Naive thymus-derived CD8-positive, alpha-beta T cell (primary cell): ENCODE measurements around the gene PGLYRP4. TPM values are rescaled to one million over a fixed set of nuclear protein-coding genes. Genes with fewer than 3 reads are reported as not detected.

Experiments used
- ATAC-seq, 2 donors: fragments of 150-1000 bp; cut with Tn5 transposase in 1 of 2; sonication (Bioruptor Pico), chemical (Tn5 transposase) in 1 of 2; 1 replicate in 1 of 2; 2 replicates in 1 of 2; pipeline ENCODE4 v1.10.0; 2021; ENCODE audit warnings: mild to moderate bottlenecking in 2 of 2, moderate library complexity in 2 of 2
- POLR2A ChIA-PET: fragments of 350-600 bp; sonication (Branson Sonifier 250); formaldehyde crosslinking; loops from one replicate; lab custom pipeline; 2021; ENCODE audit warnings: antibody characterized with exemption; lab: Charles Lee
- DNase-seq, 10 donors: peaks; one replicate each; pipeline versions ENCODE4 v3.0.0 to v3.0.0-alpha.2; 2020 to 2022
- H3K27ac Mint-ChIP-seq, 10 donors: one replicate each; pipeline ENCODE4 v1.8.0; 2020 to 2022; ENCODE audit warnings: mild to moderate bottlenecking in 10 of 10, mixed read lengths in 10 of 10, moderate library complexity in 4 of 10, inconsistent platforms in 1 of 10
- H3K27me3 Mint-ChIP-seq, 5 donors: one replicate each; pipeline ENCODE4 v1.8.0; 2021 to 2022; ENCODE audit warnings: mixed read lengths in 5 of 5
- H3K36me3 Mint-ChIP-seq, 3 donors: one replicate each; pipeline ENCODE4 v1.8.0; 2020 to 2022; ENCODE audit warnings: mixed read lengths in 3 of 3, mild to moderate bottlenecking in 2 of 3, inconsistent platforms in 1 of 3
- H3K4me1 Mint-ChIP-seq, 4 donors: one replicate each; pipeline ENCODE4 v1.8.0; 2021 to 2022; ENCODE audit warnings: mixed read lengths in 4 of 4
- H3K4me3 Mint-ChIP-seq, 10 donors: one replicate each; pipeline ENCODE4 v1.8.0; 2020 to 2022; ENCODE audit warnings: mild to moderate bottlenecking in 10 of 10, mixed read lengths in 10 of 10, moderate library complexity in 6 of 10, inconsistent platforms in 1 of 10
- H3K9me3 Mint-ChIP-seq, 9 donors: one replicate each; pipeline ENCODE4 v1.8.0; 2020 to 2022; ENCODE audit warnings: mixed read lengths in 9 of 9, mild to moderate bottlenecking in 3 of 9, inconsistent platforms in 1 of 9, moderate library complexity in 1 of 9
- polyA plus RNA-seq, 3 donors: library from polyadenylated mRNA; unstranded; fragments of 300-500 nt; fragmentation: Illumina TruSeq; gene quantifications; one replicate each; pipeline ENCODE4 v1.2.3, GENCODE V29; 2021
- total RNA-seq, 8 experiments: library from RNA in 2 of 8; stranded (reverse) in 2 of 8; gene quantifications; one replicate each; pipeline ENCODE4 v1.2.3 and lab custom pipeline; 2021 to 2026

The PGLYRP4 gene
- total and polyA plus RNA-seq, 5 experiments from 2014 or later = not detected

DNA sequence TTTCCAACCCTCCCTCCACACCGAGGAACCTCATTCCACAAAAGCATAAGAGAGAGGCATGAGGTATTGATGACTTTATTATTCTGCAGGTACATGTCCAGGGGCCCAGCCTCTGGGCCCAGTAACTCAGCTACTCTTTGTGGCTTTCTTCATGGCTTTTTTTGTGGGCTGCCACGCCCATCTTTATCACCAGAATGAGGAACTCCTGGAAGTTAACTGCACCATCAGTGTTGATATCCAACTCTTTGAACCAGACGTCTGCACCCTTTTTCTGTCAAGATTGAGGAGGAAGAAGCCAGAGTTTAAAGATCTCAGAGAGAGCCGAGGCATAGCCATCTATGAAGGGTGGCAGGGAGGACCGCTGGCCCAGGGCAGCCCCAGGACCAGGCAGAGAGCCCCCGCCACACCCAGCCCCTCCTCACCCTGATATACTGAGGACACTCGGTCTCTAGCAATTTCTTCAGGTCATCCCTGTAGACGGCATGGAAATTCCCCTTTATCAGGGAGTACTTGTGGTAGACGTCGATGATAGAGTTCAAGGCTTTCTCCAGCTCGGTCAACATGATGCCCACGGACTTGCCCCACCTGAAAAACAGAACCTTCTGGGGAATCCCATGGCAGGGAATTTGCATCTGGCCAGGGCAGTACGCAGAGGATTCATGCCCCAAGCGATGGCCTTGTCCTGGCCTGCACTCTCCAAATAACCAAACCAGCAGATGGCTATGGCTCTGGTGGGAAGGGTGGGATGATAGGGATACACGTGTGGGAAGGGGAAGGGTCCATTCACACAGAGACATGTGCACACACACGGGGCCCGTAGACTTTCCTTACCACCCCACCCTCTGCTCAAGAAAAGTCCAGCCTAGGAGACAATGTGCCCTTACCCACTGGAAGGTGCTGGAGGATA, 41.6 kb upstream of the PGLYRP4 start:
- Mint-ChIP-seq H3K36me3 (no peaks in the 10 kb centered on the region), H3K4me3 (no peak overlapping the region), H3K27ac (no peak overlapping the region), H3K27me3 (peaks cover 4 to 38% (median 20%) of the 10 kb centered on the region in 5 donors), H3K4me1 (peaks cover 0 to 5% (median 2%) of the 10 kb centered on the region in 4 donors), H3K9me3 (no peaks in the 10 kb centered on the region)
- no peak for DNase-seq
- POLR2A ChIA-PET = no interaction called here
- no peak for ATAC-seq

DNA sequence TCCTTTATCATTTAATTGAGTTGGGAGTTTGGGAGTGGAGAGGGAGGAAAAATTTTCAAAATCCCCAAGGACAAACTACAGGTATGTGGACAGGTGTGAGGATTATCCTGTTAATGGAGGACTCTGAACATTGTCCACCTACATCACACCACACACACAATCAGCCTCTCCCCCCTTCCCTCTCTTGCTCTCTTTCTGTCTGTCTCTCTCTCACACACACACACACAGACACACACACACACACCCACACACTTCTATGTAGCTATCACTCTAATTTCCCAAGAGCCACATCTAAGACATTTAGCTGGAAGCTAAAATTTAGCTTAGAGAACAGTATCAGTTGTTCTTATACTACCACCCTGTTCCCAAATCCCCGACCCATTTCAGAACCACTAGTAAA, 40.8 kb upstream of the PGLYRP4 start:
- Mint-ChIP-seq H3K27me3 (peaks cover 4 to 30% (median 17%) of the 10 kb centered on the region in 5 donors), H3K36me3 (no peaks in the 10 kb centered on the region), H3K4me3 (no peak overlapping the region), H3K27ac (no peak overlapping the region), H3K4me1 (peaks cover 0 to 5% (median 3%) of the 10 kb centered on the region in 4 donors), H3K9me3 (no peaks in the 10 kb centered on the region)
- DNase-seq = no peak
- POLR2A ChIA-PET = no interaction called here
- no peak for ATAC-seq

DNA sequence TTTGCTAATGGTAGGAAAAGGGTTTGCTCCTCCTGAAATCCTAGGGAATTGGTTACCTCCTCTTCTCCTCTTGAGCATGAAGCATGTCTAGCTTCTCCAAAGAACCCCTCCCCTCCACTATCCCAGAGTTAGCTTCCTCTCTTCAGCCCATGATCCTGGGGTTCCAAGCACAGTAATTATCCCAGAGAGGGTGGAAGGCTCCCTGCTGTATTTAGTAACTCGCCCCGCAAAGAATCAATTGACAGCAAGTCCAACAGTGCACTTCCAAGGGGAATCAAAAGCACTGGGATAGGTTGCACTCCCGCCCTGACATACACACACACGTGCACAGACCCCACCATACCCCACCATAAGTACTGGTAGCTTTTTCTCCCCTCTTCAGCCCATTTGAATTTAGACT, 39.1 kb upstream of the PGLYRP4 start:
- H3K4me1 Mint-ChIP-seq = peaks cover 0 to 5% (median 3%) of the 10 kb centered on the region in 4 donors
- H3K4me3 Mint-ChIP-seq = no peak overlapping the region
- no peaks in the 10 kb centered on the region for H3K36me3 Mint-ChIP-seq
- no peak for ATAC-seq
- peak overlapping the region in 1 of 10 donors; percentile 18 for H3K27ac Mint-ChIP-seq
- peaks cover 0 to 4% (median 0%) of the 10 kb centered on the region in 9 donors for H3K9me3 Mint-ChIP-seq
- no peak for DNase-seq
- POLR2A ChIA-PET = no interaction called here
- peaks cover 0 to 24% (median 10%) of the 10 kb centered on the region in 5 donors for H3K27me3 Mint-ChIP-seq

DNA sequence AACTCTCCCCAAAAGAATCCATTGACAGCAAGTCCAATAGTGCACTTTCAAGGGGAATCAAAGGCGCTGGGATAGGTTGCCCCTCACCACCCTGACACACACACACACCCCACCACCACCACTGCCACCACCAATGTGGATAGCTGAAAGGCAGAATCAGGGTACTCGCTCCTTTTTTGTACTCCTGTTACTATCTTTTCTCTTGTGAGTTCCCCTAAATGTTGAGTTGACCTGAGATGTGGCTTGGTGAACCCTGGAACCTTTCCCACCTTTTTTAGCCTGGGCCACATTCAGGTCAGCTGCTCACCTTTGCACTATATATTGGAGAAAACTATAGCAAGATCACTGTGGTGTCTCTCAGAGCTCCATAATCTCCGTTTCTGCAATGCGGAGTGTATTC, 38.4 kb upstream of the PGLYRP4 start:
- no peak for ATAC-seq
- no peak overlapping the region for H3K27ac Mint-ChIP-seq
- no peak for DNase-seq
- H3K27me3 Mint-ChIP-seq = peaks cover 0 to 28% (median 10%) of the 10 kb centered on the region in 5 donors
- H3K4me1 Mint-ChIP-seq = peaks cover 0 to 5% (median 3%) of the 10 kb centered on the region in 4 donors
- peaks cover 0 to 12% (median 4%) of the 10 kb centered on the region in 9 donors for H3K9me3 Mint-ChIP-seq
- no peak overlapping the region for H3K4me3 Mint-ChIP-seq
- H3K36me3 Mint-ChIP-seq = peaks cover 0 to 2% (median 1%) of the 10 kb centered on the region in 3 donors
- POLR2A ChIA-PET = no interaction called here

DNA sequence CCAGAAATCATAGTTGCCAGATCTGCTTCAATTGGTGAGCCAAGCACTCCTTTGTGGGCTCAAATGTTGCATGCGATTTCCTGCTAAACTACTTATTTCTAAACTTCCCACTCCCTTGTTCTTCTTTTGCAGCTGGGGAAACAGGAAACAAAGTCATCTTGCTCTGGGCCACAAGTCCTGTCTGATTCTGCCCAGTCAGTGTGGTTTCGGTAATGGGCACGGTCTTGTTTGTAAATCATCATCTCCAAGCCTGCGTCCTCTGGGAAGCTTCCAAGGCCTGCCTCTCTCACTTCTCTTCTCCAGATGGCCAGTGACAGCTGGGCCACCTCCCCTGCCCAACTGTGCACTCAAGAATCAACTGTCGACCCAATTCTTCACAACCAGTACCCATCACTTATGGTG, 37.9 kb upstream of the PGLYRP4 start:
- DNase-seq (no peak), ATAC-seq (no peak)
- Mint-ChIP-seq H3K36me3 (peaks cover 0 to 7% (median 6%) of the 10 kb centered on the region in 3 donors), H3K27ac (no peak overlapping the region), H3K4me1 (peaks cover 0 to 5% (median 3%) of the 10 kb centered on the region in 4 donors), H3K4me3 (no peak overlapping the region), H3K9me3 (peaks cover 0 to 17% (median 8%) of the 10 kb centered on the region in 9 donors), H3K27me3 (peaks cover 0 to 29% (median 12%) of the 10 kb centered on the region in 5 donors)
- POLR2A ChIA-PET = no interaction called here

DNA sequence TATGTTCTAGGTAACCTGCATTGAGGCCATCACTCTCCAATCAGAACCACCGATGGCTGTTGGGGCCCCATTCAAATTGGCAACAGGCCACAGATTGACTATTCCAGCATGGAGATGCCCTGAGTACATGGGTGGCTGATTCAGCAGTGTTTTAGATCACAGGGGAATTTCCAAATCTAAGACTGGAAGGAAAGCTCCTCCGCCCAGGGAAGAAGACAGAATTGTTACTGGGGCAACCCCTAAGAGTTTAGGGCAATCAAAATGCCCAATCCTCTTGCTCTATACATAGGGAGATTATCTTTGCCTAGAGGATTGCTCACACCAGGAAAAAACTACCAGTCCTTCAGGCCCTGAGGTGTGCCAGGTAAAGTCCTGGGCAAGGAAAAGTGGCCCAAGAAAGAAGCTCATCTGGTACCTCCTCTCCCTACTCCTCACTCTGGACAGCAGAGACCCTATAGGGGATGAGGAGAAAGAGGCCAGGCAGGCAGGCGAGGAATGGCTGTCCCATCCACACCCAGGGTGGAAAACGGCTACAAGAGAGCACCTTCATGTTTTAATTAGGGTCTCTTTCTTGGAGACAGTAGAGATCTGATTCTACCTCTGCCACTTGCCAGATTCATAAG, 36.4 kb upstream of the PGLYRP4 start:
- H3K36me3 Mint-ChIP-seq = peaks cover 0 to 14% (median 6%) of the 10 kb centered on the region in 3 donors
- H3K4me3 Mint-ChIP-seq = no peak overlapping the region
- no peak for DNase-seq
- peaks cover 0 to 5% (median 3%) of the 10 kb centered on the region in 4 donors for H3K4me1 Mint-ChIP-seq
- H3K27ac Mint-ChIP-seq = no peak overlapping the region
- POLR2A ChIA-PET = no interaction called here
- no peak for ATAC-seq
- peaks cover 0 to 24% (median 16%) of the 10 kb centered on the region in 9 donors for H3K9me3 Mint-ChIP-seq
- peaks cover 2 to 25% (median 14%) of the 10 kb centered on the region in 5 donors for H3K27me3 Mint-ChIP-seq

DNA sequence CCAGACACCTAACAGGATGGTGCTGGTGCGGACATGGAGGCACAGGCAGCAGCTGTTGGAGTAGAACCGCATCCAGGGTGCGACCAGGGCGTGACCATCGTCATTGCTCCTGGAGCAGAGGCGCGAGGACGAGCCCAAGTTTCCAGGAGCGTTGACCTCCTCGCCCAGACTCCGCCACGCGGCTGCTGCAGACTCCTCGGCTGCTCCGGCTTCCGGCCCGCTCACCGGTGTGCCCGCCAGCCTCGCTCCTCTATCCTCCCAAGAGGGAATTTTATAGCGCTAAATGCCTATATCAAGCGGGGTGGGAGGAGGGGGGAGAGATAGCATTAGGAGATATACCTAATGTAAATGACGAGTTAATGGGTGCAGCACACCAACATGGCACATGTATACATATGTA, 32.1 kb upstream of the PGLYRP4 start:
- H3K36me3 Mint-ChIP-seq = peaks cover 2 to 19% (median 6%) of the 10 kb centered on the region in 3 donors
- H3K4me3 Mint-ChIP-seq = no peak overlapping the region
- ATAC-seq (no peak), DNase-seq (no peak)
- POLR2A ChIA-PET = no interaction called here
- H3K27me3 Mint-ChIP-seq = peaks cover 12 to 43% (median 25%) of the 10 kb centered on the region in 5 donors
- peaks cover 0 to 1% (median 0%) of the 10 kb centered on the region in 4 donors for H3K4me1 Mint-ChIP-seq
- no peak overlapping the region for H3K27ac Mint-ChIP-seq
- peaks cover 0 to 29% (median 16%) of the 10 kb centered on the region in 9 donors for H3K9me3 Mint-ChIP-seq

DNA sequence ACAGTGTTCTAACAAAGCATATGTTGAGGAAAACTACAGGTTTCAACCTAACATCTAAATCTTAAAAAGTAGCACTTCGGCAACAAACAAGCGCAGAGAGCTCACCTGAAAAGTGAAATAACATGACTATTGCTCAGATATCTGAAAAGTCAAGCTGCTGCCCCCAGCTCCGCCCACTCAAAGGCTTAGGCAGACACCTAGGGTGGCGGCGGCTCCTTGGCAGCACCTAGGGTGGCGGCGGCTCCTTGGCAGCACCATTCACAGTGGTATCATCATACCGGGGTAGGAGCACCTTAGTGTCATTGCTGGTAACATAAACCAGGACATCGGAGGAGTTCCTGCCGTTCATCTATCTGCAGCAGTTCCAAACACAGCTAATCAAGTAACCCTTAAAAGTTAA, 30.9 kb upstream of the PGLYRP4 start:
- Mint-ChIP-seq H3K4me3 (no peak overlapping the region), H3K27ac (no peak overlapping the region), H3K27me3 (peaks cover 12 to 43% (median 25%) of the 10 kb centered on the region in 5 donors), H3K36me3 (peaks cover 2 to 19% (median 6%) of the 10 kb centered on the region in 3 donors), H3K9me3 (peaks cover 0 to 29% (median 16%) of the 10 kb centered on the region in 9 donors), H3K4me1 (peaks cover 0 to 2% (median 0%) of the 10 kb centered on the region in 4 donors)
- DNase-seq = no peak
- ATAC-seq = no peak
- POLR2A ChIA-PET = no interaction called here

DNA sequence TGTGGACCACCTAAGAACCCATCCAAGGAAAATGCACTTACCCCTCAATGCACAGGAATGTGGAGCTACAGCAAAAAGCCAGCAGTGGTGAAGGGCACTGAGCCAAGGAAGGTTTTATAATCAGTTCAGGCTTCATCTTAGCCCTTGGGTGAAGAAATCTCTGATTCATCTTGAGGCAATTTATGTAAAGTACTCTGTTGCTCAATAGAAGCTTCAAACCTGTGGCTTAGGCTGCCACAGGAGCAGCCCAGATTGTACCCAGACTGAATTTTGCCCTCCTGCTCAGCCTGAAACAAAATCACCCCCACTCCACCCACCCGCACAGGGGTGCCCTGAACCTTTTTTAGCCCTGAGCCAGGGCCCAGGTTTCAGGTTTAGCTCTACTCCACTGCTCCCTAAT, 26.9 kb upstream of the PGLYRP4 start, which contains the start of gene S100A12:
S100A12 (minus strand) TSS at position 111 of the 400 bp plus-strand sequence. CDS start 1,029 bp downstream, outside the sequence.
- H3K36me3 Mint-ChIP-seq = peaks cover 0 to 5% (median 2%) of the 10 kb centered on the region in 3 donors
- no peak for DNase-seq
- H3K4me3 Mint-ChIP-seq = no peak within 1 kb of the TSS
- H3K4me1 Mint-ChIP-seq = peaks cover 0 to 2% (median 0%) of the 10 kb centered on the region in 4 donors
- peaks cover 0 to 5% (median 0%) of the 10 kb centered on the region in 9 donors for H3K9me3 Mint-ChIP-seq
- no peak for ATAC-seq
- H3K27me3 Mint-ChIP-seq = peaks cover 10 to 37% (median 25%) of the 10 kb centered on the region in 5 donors
- POLR2A ChIA-PET = no interaction called here
- H3K27ac Mint-ChIP-seq = no peak within 1 kb of the TSS

DNA sequence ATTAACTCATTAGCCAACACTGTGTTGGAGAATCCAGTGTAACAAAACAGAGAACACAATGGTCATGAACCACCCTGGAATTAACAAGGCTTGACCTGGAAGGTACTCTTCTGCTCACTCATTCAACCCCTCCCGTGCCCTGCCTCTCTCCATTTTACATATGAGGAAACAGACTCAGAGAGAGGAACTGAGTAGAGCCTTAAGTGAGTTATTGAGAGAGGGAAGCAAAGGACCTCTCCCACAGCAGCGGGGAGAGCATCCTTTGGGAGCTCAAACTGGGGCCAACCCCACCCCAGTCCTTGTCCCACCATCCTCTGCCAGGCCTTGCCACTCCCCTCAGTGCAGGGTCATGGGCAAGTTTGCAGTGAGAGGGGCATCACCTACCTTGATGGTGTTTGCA, 25.4 kb upstream of the PGLYRP4 start:
- Mint-ChIP-seq H3K9me3 (peaks cover 0 to 5% (median 0%) of the 10 kb centered on the region in 9 donors), H3K4me1 (peaks cover 0 to 2% (median 0%) of the 10 kb centered on the region in 4 donors), H3K4me3 (no peak overlapping the region), H3K36me3 (no peaks in the 10 kb centered on the region), H3K27me3 (peaks cover 9 to 34% (median 25%) of the 10 kb centered on the region in 5 donors), H3K27ac (no peak overlapping the region)
- DNase-seq (no peak), ATAC-seq (no peak)
- POLR2A ChIA-PET = no interaction called here

DNA sequence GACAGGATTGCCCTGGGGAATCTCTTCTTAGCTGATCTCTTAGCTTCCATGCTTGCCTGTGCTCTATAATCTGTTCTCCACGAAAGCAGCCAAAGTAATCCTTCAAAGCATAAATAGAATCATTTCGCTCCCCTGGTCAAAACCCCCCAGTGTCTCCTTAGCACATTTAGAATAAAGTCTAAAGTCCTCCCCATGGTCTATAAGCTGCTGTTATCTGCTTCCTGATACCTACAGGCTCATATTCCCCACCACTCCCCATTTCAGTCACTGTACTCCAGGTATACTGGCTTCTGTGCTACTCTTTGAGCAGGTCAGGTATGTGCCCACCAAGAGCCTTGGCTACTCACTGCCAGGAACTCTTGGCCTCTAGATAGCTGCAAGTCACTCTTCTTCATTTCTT, 23.9 kb upstream of the PGLYRP4 start:
- no peak overlapping the region for H3K27ac Mint-ChIP-seq
- H3K4me3 Mint-ChIP-seq = no peak overlapping the region
- H3K36me3 Mint-ChIP-seq = no peaks in the 10 kb centered on the region
- H3K4me1 Mint-ChIP-seq = peaks cover 0 to 2% (median 0%) of the 10 kb centered on the region in 4 donors
- POLR2A ChIA-PET = no interaction called here
- peaks cover 0 to 5% (median 0%) of the 10 kb centered on the region in 9 donors for H3K9me3 Mint-ChIP-seq
- H3K27me3 Mint-ChIP-seq = peaks cover 5 to 25% (median 23%) of the 10 kb centered on the region in 5 donors
- ATAC-seq (no peak), DNase-seq (no peak)

DNA sequence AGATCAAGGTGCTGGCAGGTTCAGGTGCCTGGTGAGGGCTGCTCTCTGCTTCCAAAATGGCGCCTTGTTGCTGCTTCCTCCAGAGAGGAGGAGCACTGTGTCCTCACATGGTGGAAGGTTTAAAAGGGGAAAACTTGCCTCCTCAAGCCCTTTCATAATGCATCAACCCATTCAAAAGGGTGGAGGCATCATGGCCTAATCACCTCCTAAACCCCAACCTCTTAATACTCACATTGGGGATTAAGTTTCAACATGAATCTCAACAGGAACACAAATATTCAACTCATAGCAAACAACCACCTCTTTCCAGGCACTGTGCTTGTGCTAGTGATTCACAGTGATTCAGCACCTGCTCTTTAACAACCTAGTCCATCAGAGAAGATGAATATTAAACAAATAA, 22.6 kb upstream of the PGLYRP4 start:
- no peaks in the 10 kb centered on the region for H3K36me3 Mint-ChIP-seq
- H3K4me1 Mint-ChIP-seq = peaks cover 0 to 2% (median 0%) of the 10 kb centered on the region in 4 donors
- ATAC-seq (no peak), DNase-seq (no peak)
- no peak overlapping the region for H3K4me3 Mint-ChIP-seq
- peaks cover 2 to 17% (median 10%) of the 10 kb centered on the region in 5 donors for H3K27me3 Mint-ChIP-seq
- peaks cover 0 to 2% (median 0%) of the 10 kb centered on the region in 9 donors for H3K9me3 Mint-ChIP-seq
- POLR2A ChIA-PET = no interaction called here
- H3K27ac Mint-ChIP-seq = no peak overlapping the region
